Activated T-cell treated with anti-CD3 and anti-CD28 coated beads, Interleukin-2, amount 50 U/mL, for 72 hours (primary cell): Measurements from ENCODE around the gene MAT2B. TPM values are rescaled to one million over a fixed set of nuclear protein-coding genes. Genes with fewer than 3 reads are reported as not detected.
"Not testable (repeated sequence)": the region's sequence is repeated elsewhere in the genome, so short reads cannot be mapped to it uniquely, and the experiment has no call there.

Experiments
- ATAC-seq, 2 donors: fragments of 150-1000 bp; cut with Tn5 transposase; replicated peaks in 1 of 2; 2 replicates each; pipeline ENCODE4 v1.10.0; 2021; ENCODE audit warnings: moderate library complexity in 2 of 2, mild to moderate bottlenecking in 1 of 2
- DNase-seq, 2 donors: peaks; one replicate each; pipeline ENCODE4 v3.0.0; 2021 to 2022; ENCODE audit warnings: mixed read lengths in 1 of 2
- H3K27ac Mint-ChIP-seq: one replicate; pipeline ENCODE4 v1.8.0; 2022; ENCODE audit warnings: mild to moderate bottlenecking, moderate library complexity, mixed read lengths
- H3K27me3 Mint-ChIP-seq: one replicate; pipeline ENCODE4 v1.8.0; 2022; ENCODE audit warnings: low read depth, mixed read lengths
- H3K36me3 Mint-ChIP-seq, 2 donors: one replicate each; pipeline ENCODE4 v1.8.0; 2022; ENCODE audit warnings: mixed read lengths in 2 of 2, mild to moderate bottlenecking in 1 of 2; ENCODE audit not compliant: insufficient read depth in 2 of 2
- H3K4me1 Mint-ChIP-seq: one replicate; pipeline ENCODE4 v1.8.0; 2022; ENCODE audit warnings: low read depth, mixed read lengths
- H3K4me3 Mint-ChIP-seq, 2 donors: one replicate each; pipeline ENCODE4 v1.8.0; 2022; ENCODE audit warnings: mild to moderate bottlenecking in 2 of 2, mixed read lengths in 2 of 2, moderate library complexity in 2 of 2
- H3K9me3 Mint-ChIP-seq, 2 donors: one replicate each; pipeline ENCODE4 v1.8.0; 2022; ENCODE audit warnings: mixed read lengths in 2 of 2
- total RNA-seq, 2 donors: library from RNA; stranded (reverse); gene quantifications; one replicate each; pipeline ENCODE4 v1.2.3, GENCODE V29; 2022

Gene MAT2B
- total RNA-seq, 2 donors from 2014 or later = 103 to 121 TPM

DNA sequence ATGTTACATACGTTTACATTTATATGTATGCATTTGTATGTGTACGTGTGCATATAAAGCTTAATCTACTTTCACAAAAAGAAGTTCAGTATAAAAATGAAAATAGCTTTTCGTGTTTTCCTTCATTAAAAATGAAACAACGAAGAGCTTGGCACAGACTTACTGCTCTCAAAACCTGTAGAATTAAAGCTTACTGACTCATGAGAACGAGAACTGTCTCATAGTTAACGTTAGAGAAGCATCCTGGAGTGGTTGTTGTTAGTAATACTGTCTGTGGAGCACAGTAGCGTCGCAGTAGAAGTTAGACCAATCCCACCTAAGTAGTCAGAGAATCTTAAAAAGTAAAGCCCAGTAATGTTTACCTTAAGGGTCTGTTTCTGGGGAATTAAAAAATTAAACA, 1.3 kb downstream of the MAT2B start:
- Mint-ChIP-seq H3K36me3 (peaks cover 6 to 12% of the 10 kb centered on the region in 2 donors), H3K9me3 (no peaks in the 10 kb centered on the region), H3K27ac (peak overlapping the region; percentile 100), H3K4me1 (peaks cover 45% of the 10 kb centered on the region), H3K4me3 (peak overlapping the region; percentile 92), H3K27me3 (no peaks in the 10 kb centered on the region)
- DNase-seq (peak; percentile 14 to 31), ATAC-seq (peak; percentile 38 to 43)

GRCh38 chr5:163508753-163509152, 3.3 kb downstream of the MAT2B start:
- Mint-ChIP-seq H3K27ac (peak overlapping the region; percentile 100), H3K27me3 (no peaks in the 10 kb centered on the region), H3K36me3 (peaks cover 9 to 25% of the 10 kb centered on the region in 2 donors), H3K9me3 (no peaks in the 10 kb centered on the region), H3K4me1 (peaks cover 50% of the 10 kb centered on the region), H3K4me3 (peak overlapping the region; percentile 92)
- DNase-seq = no peak
- no peak for ATAC-seq

- Mint-ChIP-seq H3K9me3 (no peaks in the 10 kb centered on the region), H3K4me1 (peaks cover 50% of the 10 kb centered on the region), H3K27ac (peak overlapping the region; percentile 100), H3K4me3 (peak overlapping the region; percentile 92), H3K27me3 (no peaks in the 10 kb centered on the region), H3K36me3 (peaks cover 9 to 26% of the 10 kb centered on the region in 2 donors)
- ATAC-seq (no peak), DNase-seq (no peak)
Measured at GRCh38 chr5:163509291-163509951, 4.0 kb downstream of the MAT2B start.

DNA sequence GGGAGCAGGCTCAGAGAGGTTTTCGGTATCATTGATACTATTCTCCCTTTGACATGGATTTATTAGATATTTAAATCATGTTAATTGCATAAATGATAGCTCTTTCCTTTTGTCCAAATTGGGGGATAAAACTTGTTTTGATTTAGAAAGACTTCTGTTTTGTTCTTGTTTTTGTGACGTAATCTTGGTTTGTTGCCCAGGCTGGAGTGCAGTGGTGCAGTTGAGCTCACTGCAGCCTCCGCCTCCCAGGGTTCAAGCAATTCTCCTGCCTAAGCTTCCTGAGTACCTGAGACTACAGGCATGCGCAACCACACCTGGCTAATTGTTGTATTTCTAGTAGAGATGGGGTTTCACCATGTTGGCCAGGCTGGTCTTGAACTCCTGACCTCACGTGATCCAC, 7.1 kb downstream of the MAT2B start:
- Mint-ChIP-seq H3K4me3 (peak overlapping the region in 1 of 2 donors; percentile 39), H3K4me1 (peaks cover 47% of the 10 kb centered on the region), H3K9me3 (no peaks in the 10 kb centered on the region), H3K27ac (peak overlapping the region; percentile 73), H3K27me3 (no peaks in the 10 kb centered on the region), H3K36me3 (peaks cover 3 to 26% of the 10 kb centered on the region in 2 donors)
- DNase-seq = no peak
- no peak for ATAC-seq

DNA sequence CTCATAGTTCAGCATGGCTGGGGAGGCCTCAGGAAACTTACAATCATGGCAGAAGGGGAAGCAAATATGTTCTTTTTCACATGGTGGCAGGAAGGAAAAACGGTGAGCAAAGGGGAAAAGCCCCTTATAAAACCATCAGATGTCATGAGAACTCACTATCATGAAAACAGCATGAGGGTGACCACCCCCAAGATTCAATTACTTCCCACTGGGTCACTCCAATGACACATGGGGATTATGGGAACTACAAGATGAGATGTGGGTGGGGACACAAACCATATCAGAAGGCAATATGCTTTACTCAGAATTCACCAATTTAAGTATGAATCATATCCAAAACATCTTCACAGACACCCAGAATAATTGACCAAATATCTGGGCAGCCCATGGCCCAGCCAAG, 19.7 kb downstream of the MAT2B start:
- no peaks in the 10 kb centered on the region for H3K27me3 Mint-ChIP-seq
- no peak overlapping the region for H3K4me3 Mint-ChIP-seq
- H3K4me1 Mint-ChIP-seq = peaks cover 11% of the 10 kb centered on the region
- no peak for DNase-seq
- ATAC-seq = no peak
- H3K27ac Mint-ChIP-seq = no peak overlapping the region
- H3K9me3 Mint-ChIP-seq = peaks cover 1 to 3% of the 10 kb centered on the region in 2 donors
- H3K36me3 Mint-ChIP-seq = peaks cover 6 to 15% of the 10 kb centered on the region in 2 donors

- no peak overlapping the region for H3K27ac Mint-ChIP-seq
- H3K4me3 Mint-ChIP-seq = no peak overlapping the region
- H3K9me3 Mint-ChIP-seq = peaks cover 1 to 2% of the 10 kb centered on the region in 2 donors
- peaks cover 4% of the 10 kb centered on the region for H3K4me1 Mint-ChIP-seq
- ATAC-seq (no peak), DNase-seq (no peak)
- peaks cover 8% of the 10 kb centered on the region for H3K27me3 Mint-ChIP-seq
- peaks cover 0 to 2% of the 10 kb centered on the region in 2 donors for H3K36me3 Mint-ChIP-seq
Measured at GRCh38 chr5:163529698-163530097, 24.3 kb downstream of the MAT2B start.

DNA sequence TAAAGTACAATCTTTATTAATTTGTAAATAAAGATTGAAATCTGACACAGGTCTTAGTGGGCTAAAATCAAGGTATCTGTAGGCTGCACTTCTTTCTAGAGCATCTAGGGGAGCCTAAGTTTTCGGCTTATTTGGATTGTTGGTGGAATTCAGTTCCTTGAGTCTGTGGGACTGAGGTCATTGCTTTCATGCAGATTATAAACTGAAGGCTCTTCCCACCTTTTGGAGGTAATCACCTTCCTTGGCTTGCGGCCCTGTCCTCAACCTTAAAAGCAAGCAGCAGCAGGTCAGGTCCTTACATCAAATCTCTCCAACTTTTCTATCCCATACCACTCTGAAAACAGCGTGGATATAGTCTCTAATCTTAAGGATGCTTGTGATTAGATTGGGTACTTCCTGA, 25.9 kb downstream of the MAT2B start:
- Mint-ChIP-seq H3K9me3 (no peaks in the 10 kb centered on the region), H3K27ac (no peak overlapping the region), H3K4me3 (no peak overlapping the region), H3K27me3 (peaks cover 8% of the 10 kb centered on the region), H3K36me3 (no peaks in the 10 kb centered on the region), H3K4me1 (no peaks in the 10 kb centered on the region)
- DNase-seq (no peak), ATAC-seq (no peak)

DNA sequence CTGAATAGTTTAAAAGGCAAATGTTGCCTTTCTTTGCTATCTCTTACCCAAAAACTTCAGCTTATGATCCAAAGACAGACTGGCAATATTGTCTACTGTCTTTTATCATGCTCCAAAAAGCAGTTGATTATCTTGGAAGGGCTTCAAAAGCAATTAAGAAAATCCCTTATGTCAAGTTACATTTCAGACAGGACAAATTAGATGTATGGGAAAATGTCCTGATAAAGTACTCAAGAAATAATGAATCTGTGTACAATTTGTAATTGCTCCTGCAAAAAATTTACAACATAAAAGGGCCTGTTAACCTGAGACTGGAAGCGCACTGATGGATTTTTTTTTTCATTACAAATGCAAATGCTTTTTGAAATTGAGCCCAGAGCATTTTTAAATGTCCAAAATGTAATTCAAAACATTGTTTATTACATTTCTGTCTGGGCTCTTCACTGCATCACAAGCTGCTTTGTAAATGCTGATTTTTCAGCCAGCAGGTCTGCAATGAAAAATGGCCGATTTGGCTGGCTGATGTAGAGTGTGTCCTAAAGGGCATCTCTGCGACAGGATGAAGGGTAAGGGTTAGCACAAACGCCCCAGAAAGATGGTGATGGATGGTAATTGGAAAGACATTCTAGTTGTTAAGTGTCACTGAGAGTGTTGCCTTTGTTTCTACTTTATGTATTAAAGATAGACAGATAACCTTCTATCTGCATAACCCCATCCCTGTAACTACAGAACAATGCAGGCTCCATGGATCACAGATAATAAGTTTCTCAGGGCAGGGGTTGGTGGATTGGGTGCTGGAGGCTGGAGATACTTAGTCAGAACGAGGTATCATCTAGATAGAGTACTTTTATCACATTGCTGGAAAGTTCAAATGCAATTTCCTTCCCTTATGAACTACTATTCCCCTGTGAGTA, 27.0 kb downstream of the MAT2B start:
- H3K4me1 Mint-ChIP-seq = no peaks in the 10 kb centered on the region
- no peak overlapping the region for H3K27ac Mint-ChIP-seq
- peaks cover 1 to 3% of the 10 kb centered on the region in 2 donors for H3K9me3 Mint-ChIP-seq
- no peak for DNase-seq
- ATAC-seq = no peak
- H3K36me3 Mint-ChIP-seq = no peaks in the 10 kb centered on the region
- no peak overlapping the region for H3K4me3 Mint-ChIP-seq
- peaks cover 8% of the 10 kb centered on the region for H3K27me3 Mint-ChIP-seq

DNA sequence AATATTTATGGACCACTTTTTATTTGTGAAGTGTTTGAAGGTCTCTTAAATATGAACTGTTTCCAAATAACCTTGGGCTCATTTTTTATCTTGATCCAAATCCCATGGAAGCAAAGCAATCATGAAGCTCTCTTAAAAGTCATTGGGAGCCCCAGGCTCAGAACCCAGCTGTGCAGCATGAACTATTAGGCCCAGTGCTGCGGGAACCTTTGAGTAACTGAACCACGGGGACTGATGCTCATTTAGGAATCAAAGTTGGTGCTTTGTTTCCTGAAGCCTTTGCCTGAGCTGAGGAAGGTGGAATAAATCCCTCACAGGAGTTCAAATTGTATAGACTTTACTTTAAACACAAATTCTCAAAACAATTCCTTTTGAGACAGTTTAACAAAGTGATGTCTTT, 27.8 kb downstream of the MAT2B start:
- Mint-ChIP-seq H3K36me3 (no peaks in the 10 kb centered on the region), H3K4me1 (no peaks in the 10 kb centered on the region), H3K9me3 (peaks cover 1 to 4% of the 10 kb centered on the region in 2 donors), H3K27me3 (peaks cover 8% of the 10 kb centered on the region), H3K4me3 (no peak overlapping the region), H3K27ac (no peak overlapping the region)
- no peak for ATAC-seq
- DNase-seq = no peak

DNA sequence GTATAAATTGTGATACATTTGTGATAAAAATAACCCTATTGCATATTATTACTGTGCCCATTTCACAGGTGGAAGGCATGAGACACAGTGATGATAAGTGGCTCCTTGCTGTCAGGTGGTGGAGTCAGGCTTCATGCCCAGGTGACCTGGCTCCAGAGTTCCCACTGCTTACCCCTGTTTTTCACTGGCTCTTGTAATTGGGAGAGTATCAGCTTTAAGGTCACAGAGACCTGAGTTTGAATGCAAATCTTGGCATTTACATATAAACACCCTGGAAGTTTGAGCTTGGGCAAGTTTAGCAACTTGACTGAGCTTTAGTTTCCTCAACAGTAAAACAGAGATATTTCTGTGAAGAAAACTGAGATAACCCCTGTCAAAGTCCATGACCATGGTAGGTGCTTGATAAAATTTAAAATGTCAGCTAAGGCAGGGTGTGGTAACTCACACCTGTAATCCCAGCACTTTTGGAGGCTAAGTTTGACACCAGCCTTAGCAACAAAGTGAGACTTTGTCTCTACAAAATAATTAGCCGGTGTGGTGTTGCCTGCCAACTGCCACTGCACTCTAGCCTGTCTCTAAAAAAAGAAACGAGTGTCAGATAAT, 29.2 kb downstream of the MAT2B start:
- DNase-seq = no peak
- Mint-ChIP-seq H3K27ac (no peak overlapping the region), H3K27me3 (peaks cover 8% of the 10 kb centered on the region), H3K4me1 (no peaks in the 10 kb centered on the region), H3K36me3 (no peaks in the 10 kb centered on the region), H3K9me3 (peaks cover 1 to 4% of the 10 kb centered on the region in 2 donors), H3K4me3 (no peak overlapping the region)
- no peak for ATAC-seq

- no peaks in the 10 kb centered on the region for H3K36me3 Mint-ChIP-seq
- no peak overlapping the region for H3K27ac Mint-ChIP-seq
- peaks cover 1 to 4% of the 10 kb centered on the region in 2 donors for H3K9me3 Mint-ChIP-seq
- no peak for DNase-seq
- no peak for ATAC-seq
- peaks cover 8% of the 10 kb centered on the region for H3K27me3 Mint-ChIP-seq
- H3K4me1 Mint-ChIP-seq = no peaks in the 10 kb centered on the region
- no peak overlapping the region for H3K4me3 Mint-ChIP-seq
Measured at GRCh38 chr5:163535290-163535689, 29.9 kb downstream of the MAT2B start.

GRCh38 chr5:163536442-163536841, 31.0 kb downstream of the MAT2B start:
- not testable (repeated sequence) for H3K27ac Mint-ChIP-seq, H3K27me3 Mint-ChIP-seq, H3K4me3 Mint-ChIP-seq, ATAC-seq, H3K36me3 Mint-ChIP-seq, H3K4me1 Mint-ChIP-seq, H3K9me3 Mint-ChIP-seq, DNase-seq

GRCh38 chr5:163540696-163541095, 35.3 kb downstream of the MAT2B start:
- Mint-ChIP-seq H3K36me3 (no peaks in the 10 kb centered on the region), H3K27ac (no peak overlapping the region), H3K4me3 (no peak overlapping the region), H3K27me3 (peaks cover under 1% of the 10 kb centered on the region), H3K9me3 (peaks cover 1 to 4% of the 10 kb centered on the region in 2 donors), H3K4me1 (no peaks in the 10 kb centered on the region)
- DNase-seq (no peak), ATAC-seq (no peak)
